Esophagus squamous epithelium (tissue), 4 donors: ENCODE measurements around the gene SRF.

Experiments used
- POLR2A ChIP-seq, 4 donors: fragments of 450-650 bp; IDR thresholded peaks; one replicate each; pipeline ENCODE4 v1.6.1; 2017; ENCODE audit warnings: antibody characterized with exemption in 4 of 4, mild to moderate bottlenecking in 4 of 4, moderate library complexity in 3 of 4
- TF ChIP-seq, protein P1 (sequence below), 6 experiments: fragments of 450-650 bp in 4 of 6; fragments of 200-600 bp in 2 of 6; sonication (generic) in 2 of 6; IDR thresholded peaks; one replicate each; pipeline ENCODE4 v1.5.1; 2016 to 2019; ENCODE audit warnings: antibody characterized with exemption in 6 of 6, mild to moderate bottlenecking in 4 of 6, moderate library complexity in 4 of 6

DNA sequence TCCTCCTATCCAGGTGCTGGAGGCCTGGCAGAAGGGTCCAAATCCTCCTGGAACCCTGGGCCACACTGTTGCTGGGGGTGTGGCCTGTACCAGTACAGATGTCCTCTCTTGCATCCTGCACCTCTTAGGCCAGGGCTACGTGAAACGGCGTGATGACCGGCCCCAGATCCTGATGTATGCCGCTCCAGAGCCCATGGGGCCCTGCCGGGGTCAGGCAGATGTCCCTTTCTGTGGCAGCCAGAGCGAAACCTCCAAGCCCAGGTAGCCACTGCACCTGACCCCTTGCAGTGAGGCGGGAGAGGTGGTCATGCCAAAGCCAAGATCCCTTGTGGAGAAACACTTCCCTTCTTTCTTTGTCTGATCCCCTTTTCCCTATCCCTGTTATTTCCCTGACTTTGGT lies 44.0 kb downstream of the SRF start:
- TF ChIP-seq POLR2A (IDR thresholded peaks at IDR 0.05): no peak
- TF ChIP-seq, protein P1, sequence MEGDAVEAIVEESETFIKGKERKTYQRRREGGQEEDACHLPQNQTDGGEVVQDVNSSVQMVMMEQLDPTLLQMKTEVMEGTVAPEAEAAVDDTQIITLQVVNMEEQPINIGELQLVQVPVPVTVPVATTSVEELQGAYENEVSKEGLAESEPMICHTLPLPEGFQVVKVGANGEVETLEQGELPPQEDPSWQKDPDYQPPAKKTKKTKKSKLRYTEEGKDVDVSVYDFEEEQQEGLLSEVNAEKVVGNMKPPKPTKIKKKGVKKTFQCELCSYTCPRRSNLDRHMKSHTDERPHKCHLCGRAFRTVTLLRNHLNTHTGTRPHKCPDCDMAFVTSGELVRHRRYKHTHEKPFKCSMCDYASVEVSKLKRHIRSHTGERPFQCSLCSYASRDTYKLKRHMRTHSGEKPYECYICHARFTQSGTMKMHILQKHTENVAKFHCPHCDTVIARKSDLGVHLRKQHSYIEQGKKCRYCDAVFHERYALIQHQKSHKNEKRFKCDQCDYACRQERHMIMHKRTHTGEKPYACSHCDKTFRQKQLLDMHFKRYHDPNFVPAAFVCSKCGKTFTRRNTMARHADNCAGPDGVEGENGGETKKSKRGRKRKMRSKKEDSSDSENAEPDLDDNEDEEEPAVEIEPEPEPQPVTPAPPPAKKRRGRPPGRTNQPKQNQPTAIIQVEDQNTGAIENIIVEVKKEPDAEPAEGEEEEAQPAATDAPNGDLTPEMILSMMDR (IDR thresholded peaks at IDR 0.05): no peak
